ENCODE results near the gene SEC11C.

The SEC11C gene

DNA sequence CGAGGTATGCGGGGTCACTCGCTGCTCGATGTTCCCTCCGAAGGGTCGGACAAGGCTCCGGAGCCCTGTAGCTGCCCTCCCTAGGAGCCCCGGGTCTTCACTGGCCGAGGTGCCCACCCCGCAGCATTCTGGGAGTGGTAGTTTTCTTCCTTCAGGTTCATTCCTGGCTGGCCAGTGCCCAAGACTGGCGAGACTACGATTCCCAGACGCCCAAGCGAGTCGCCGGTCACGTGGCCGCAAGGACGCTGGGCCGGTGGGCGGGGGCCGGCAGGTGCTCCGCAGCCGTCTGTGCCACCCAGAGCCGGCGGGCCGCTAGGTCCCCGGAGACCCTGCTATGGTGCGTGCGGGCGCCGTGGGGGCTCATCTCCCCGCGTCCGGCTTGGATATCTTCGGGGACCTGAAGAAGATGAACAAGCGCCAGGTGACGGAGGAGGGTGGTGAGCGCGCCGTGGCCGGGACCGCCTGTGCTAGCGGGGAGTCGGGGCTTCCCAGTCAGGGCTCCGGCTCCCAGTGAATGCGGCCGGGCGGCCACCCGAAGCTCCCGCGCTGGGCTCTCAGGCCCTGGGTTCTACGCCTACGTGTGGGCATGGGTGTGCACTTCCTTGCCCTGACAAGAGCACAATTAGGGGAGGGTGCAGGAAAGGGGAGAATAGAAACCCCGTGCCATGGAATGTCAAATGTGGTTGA lies at the start of gene SEC11C:
SEC11C (plus strand) TSS at position 270 of the 687 bp plus-strand sequence; CDS start at position 335, 65 bp downstream.
- TF ChIP-seq, protein P1, sequence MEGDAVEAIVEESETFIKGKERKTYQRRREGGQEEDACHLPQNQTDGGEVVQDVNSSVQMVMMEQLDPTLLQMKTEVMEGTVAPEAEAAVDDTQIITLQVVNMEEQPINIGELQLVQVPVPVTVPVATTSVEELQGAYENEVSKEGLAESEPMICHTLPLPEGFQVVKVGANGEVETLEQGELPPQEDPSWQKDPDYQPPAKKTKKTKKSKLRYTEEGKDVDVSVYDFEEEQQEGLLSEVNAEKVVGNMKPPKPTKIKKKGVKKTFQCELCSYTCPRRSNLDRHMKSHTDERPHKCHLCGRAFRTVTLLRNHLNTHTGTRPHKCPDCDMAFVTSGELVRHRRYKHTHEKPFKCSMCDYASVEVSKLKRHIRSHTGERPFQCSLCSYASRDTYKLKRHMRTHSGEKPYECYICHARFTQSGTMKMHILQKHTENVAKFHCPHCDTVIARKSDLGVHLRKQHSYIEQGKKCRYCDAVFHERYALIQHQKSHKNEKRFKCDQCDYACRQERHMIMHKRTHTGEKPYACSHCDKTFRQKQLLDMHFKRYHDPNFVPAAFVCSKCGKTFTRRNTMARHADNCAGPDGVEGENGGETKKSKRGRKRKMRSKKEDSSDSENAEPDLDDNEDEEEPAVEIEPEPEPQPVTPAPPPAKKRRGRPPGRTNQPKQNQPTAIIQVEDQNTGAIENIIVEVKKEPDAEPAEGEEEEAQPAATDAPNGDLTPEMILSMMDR (IDR thresholded peaks at IDR 0.05; ENCODE audit: borderline replicate concordance, control extremely low read depth, extremely low read depth, insufficient read depth, missing control alignments), result no peak
- DNase-seq (ENCODE audit: low spot score), result peak; percentile 94
- in situ Hi-C loops (cut with MboI; ENCODE audit: low sequenced_read_pairs, unreplicated experiment), result no loop called here

GRCh38 chr18:59090966-59091603 lies 48.6 kb upstream of the SEC11C start:
- in situ Hi-C loops (cut with MboI; ENCODE audit: low sequenced_read_pairs, unreplicated experiment), result no loop called here
- TF ChIP-seq, protein P1 (IDR thresholded peaks at IDR 0.05; ENCODE audit: borderline replicate concordance, control extremely low read depth, extremely low read depth, insufficient read depth, missing control alignments), result no peak
- DNase-seq (ENCODE audit: low spot score), result no peak

GRCh38 chr18:59093668-59094067 lies 46.0 kb upstream of the SEC11C start:
- no peak for DNase-seq (ENCODE audit: low spot score)
- in situ Hi-C loops (cut with MboI; ENCODE audit: low sequenced_read_pairs, unreplicated experiment), result no loop called here
- TF ChIP-seq, protein P1 (IDR thresholded peaks at IDR 0.05; ENCODE audit: borderline replicate concordance, control extremely low read depth, extremely low read depth, insufficient read depth, missing control alignments), result no peak

DNA sequence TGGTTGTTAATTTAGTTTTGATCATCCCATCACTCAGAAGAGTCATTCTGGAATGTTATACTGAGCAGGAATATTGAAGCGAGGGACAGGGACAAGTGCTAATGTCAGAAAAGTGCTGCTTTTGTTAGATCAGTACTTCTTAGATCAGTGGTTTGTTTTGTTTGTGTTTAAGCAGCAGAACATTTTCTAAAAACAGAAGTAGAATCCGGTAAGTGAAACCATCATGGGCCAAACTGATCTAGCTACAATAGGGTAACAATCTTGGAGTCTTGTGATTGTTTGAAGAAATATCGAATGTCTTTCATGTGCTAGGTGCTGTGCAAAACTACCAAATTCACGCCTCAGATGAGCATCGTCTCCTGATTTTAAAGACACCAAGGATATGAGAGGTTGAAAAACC lies 45.1 kb upstream of the SEC11C start:
- TF ChIP-seq, protein P1 (IDR thresholded peaks at IDR 0.05; ENCODE audit: borderline replicate concordance, control extremely low read depth, extremely low read depth, insufficient read depth, missing control alignments), result no peak
- no peak for DNase-seq (ENCODE audit: low spot score)
- in situ Hi-C loops (cut with MboI; ENCODE audit: low sequenced_read_pairs, unreplicated experiment), result no loop called here

DNA sequence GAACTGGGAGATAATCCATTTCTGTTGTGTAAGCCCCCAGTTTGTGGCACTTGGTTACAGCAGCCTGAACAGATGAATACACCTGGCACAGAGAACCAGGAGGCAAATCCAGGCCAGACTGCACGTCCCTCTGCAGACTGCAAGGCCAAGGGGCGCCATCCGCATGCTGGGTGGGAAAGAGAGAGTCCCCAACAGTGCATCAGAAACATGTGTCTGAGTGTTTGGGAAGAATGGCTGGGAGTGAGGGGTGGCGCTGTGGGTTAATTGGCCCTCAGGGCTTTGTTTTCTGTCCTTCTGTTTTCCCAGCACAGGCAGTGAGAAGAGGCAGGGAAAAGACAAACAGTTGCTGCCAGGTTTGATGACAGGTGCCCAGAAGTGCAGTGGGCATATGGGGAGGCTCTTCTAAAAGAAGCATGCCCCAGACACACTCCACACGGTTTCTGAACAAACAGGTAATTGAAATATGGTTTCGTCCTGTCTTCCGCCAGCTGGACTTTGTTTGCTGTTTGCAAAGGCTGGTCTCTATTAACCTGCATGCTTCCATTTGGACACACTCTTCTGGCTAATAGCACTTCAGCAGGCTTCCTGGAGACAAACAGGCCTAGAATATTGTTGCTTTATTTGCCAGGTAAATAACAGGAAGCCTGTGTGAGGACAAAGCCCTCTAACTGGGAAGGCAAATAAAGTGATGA lies 43.4 kb upstream of the SEC11C start:
- TF ChIP-seq, protein P1 (IDR thresholded peaks at IDR 0.05; ENCODE audit: borderline replicate concordance, control extremely low read depth, extremely low read depth, insufficient read depth, missing control alignments), result no peak
- DNase-seq (ENCODE audit: low spot score), result no peak
- in situ Hi-C loops (cut with MboI; ENCODE audit: low sequenced_read_pairs, unreplicated experiment), result no loop called here

- in situ Hi-C loops (cut with MboI; ENCODE audit: low sequenced_read_pairs, unreplicated experiment), result no loop called here
- DNase-seq (ENCODE audit: low spot score), result no peak
- TF ChIP-seq, protein P1 (IDR thresholded peaks at IDR 0.05; ENCODE audit: borderline replicate concordance, control extremely low read depth, extremely low read depth, insufficient read depth, missing control alignments), result no peak
Measured at GRCh38 chr18:59101830-59102414, 37.8 kb upstream of the SEC11C start.
